Measurements from ENCODE around the gene SDK1. TPM values are rescaled to one million over a fixed set of nuclear protein-coding genes. Genes with fewer than 3 reads are reported as not detected.

SDK1 gene
- total and polyA plus RNA-seq, 2 donors (not counting 3 experiments of a cell fraction or from before 2014, with no cell fraction given), result 1.6 to 3.9 TPM

DNA sequence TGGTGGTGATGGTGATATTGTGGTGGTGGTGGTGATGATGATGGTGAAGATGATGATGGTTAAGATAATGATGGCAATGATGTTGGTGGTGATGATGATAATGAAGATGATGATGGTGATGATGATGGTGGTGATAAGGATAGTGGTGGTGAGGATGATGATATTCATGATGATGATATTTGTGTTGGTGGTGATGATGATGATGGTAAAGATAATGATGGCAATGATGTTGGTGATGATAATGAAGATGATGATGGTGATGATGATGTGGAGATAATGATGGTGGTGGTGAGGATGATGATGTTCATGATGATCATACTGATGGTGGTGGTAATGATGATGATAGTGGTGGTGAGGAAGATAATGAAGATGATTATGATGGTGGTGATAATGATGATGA lies 30.7 kb upstream of the SDK1 start:
- Histone ChIP-seq H2AFZ (ENCODE audit: low read depth, low read length) (no peak overlapping the region), H3K9me1 (replicated peaks; ENCODE audit: control insufficient read depth, extremely low read depth, insufficient read depth, low read length) (no peaks in the 10 kb centered on the region), H3K27ac (ENCODE audit: insufficient read depth, low read depth, low read length) (no peak overlapping the region), H3K4me1 (ENCODE audit: control insufficient read depth, extremely low read depth, insufficient read depth, low read length) (no peaks in the 10 kb centered on the region), H3K9me3 (replicated peaks; ENCODE audit: control insufficient read depth, insufficient read depth, low read length) (no peaks in the 10 kb centered on the region), H3K27me3 (ENCODE audit: control insufficient read depth in 2 of 2, insufficient read depth in 2 of 2, low read length in 2 of 2) (no peaks in the 10 kb centered on the region), H3K4me3 (replicated peaks in 1 of 3; ENCODE audit: insufficient read depth in 1 of 3, low read depth in 1 of 3, low read length in 3 of 3) (no peak overlapping the region), H4K20me1 (replicated peaks; ENCODE audit: control insufficient read depth, extremely low read depth, insufficient read depth, low read length) (no peaks in the 10 kb centered on the region), H3K9ac (replicated peaks; ENCODE audit: extremely low read depth, insufficient read depth, low read length) (no peak overlapping the region), H3K36me3 (ENCODE audit: control insufficient read depth in 2 of 2, extremely low read depth in 1 of 2, insufficient read depth in 2 of 2, low read length in 2 of 2) (no peaks in the 10 kb centered on the region), H3K4me2 (ENCODE audit: insufficient read depth, low read length) (no peak overlapping the region), H3K79me2 (ENCODE audit: control insufficient read depth, insufficient read depth, low read length) (no peaks in the 10 kb centered on the region)
- dilution Hi-C loops (cut with MboI; ENCODE audit: extremely low pct_ligation_motif_present, low sequenced_read_pairs), result no loop called here
- TF ChIP-seq CTCF (IDR thresholded peaks at IDR 0.05; ENCODE audit: extremely low read depth in 1 of 2, insufficient read depth in 1 of 2, low read depth in 1 of 2, low read length in 2 of 2) (no peak), MYC (IDR thresholded peaks at IDR 0.05; ENCODE audit: low read depth, low read length) (no peak), GATA2 (IDR thresholded peaks at IDR 0.05; ENCODE audit: insufficient read depth, insufficient read length, low read depth, low read length) (no peak), POLR2A (IDR thresholded peaks at IDR 0.05; ENCODE audit: low read depth, low read length) (no peak), FOS (IDR thresholded peaks at IDR 0.05; ENCODE audit: borderline replicate concordance, insufficient read depth, low read length) (no peak), EZH2 (IDR thresholded peaks at IDR 0.05; ENCODE audit: borderline replicate concordance, low read depth, low read length, severe bottlenecking) (no peak), POLR2AphosphoS5 (IDR thresholded peaks at IDR 0.05; ENCODE audit: insufficient read depth, low read depth, low read length) (no peak), JUN (IDR thresholded peaks at IDR 0.05; ENCODE audit: borderline replicate concordance, insufficient read depth, insufficient read length, low read depth) (no peak), MAX (IDR thresholded peaks at IDR 0.05; ENCODE audit: insufficient read depth, insufficient read length) (no peak)
- CTCF ChIA-PET, result no interaction called here
- intact Hi-C loops (cut with micrococcal nuclease), result no loop called here
- FAIRE-seq (no peak), DNase-seq (ENCODE audit: low read depth, low spot score) (no peak)
- POLR2A ChIA-PET, result no interaction called here
- BruUV-seq (replicated peaks), result no TSS peak

Measured in endothelial cell of umbilical vein (primary cell).